ENCODE results near the gene RB1.

Gene RB1

GRCh38 chr13:48456546-48456945 is 153.0 kb downstream of the RB1 start:
- Mint-ChIP-seq H3K27ac (no peak overlapping the region), H3K9me3 (ENCODE audit: low read depth) (peaks cover 4% of the 10 kb centered on the region), H3K4me1 (ENCODE audit: low read depth) (peaks cover 1% of the 10 kb centered on the region), H3K36me3 (peaks cover 44% of the 10 kb centered on the region), H3K27me3 (no peaks in the 10 kb centered on the region), H3K4me3 (no peak overlapping the region)

- Mint-ChIP-seq H3K4me3 (no peak overlapping the region), H3K27me3 (no peaks in the 10 kb centered on the region), H3K9me3 (ENCODE audit: low read depth) (peaks cover 4% of the 10 kb centered on the region)
Measured at GRCh38 chr13:48457578-48458242, 154.2 kb downstream of the RB1 start.

GRCh38 chr13:48475230-48475629 is 171.7 kb downstream of the RB1 start:
- peaks cover 9% of the 10 kb centered on the region for H3K36me3 Mint-ChIP-seq
- no peaks in the 10 kb centered on the region for H3K27me3 Mint-ChIP-seq
- H3K9me3 Mint-ChIP-seq (ENCODE audit: low read depth) = no peaks in the 10 kb centered on the region
- no peak overlapping the region for H3K4me3 Mint-ChIP-seq
- H3K27ac Mint-ChIP-seq = no peak overlapping the region
- H3K4me1 Mint-ChIP-seq (ENCODE audit: low read depth) = no peaks in the 10 kb centered on the region

More at GRCh38 chr13:48457578-48458242, 154.2 kb downstream of the RB1 start:
- no peak overlapping the region for H3K27ac Mint-ChIP-seq
- H3K4me1 Mint-ChIP-seq (ENCODE audit: low read depth) = peaks cover 1% of the 10 kb centered on the region
- H3K36me3 Mint-ChIP-seq = peaks cover 39% of the 10 kb centered on the region

- Mint-ChIP-seq H3K36me3 (peaks cover 9% of the 10 kb centered on the region), H3K27me3 (no peaks in the 10 kb centered on the region), H3K4me1 (ENCODE audit: low read depth) (no peaks in the 10 kb centered on the region), H3K27ac (no peak overlapping the region), H3K9me3 (ENCODE audit: low read depth) (no peaks in the 10 kb centered on the region), H3K4me3 (no peak overlapping the region)
Measured at GRCh38 chr13:48476215-48476614, 172.7 kb downstream of the RB1 start.

GRCh38 chr13:48476686-48477085 is 173.1 kb downstream of the RB1 start:
- H3K36me3 Mint-ChIP-seq = peaks cover 9% of the 10 kb centered on the region
- H3K27me3 Mint-ChIP-seq = no peaks in the 10 kb centered on the region
- no peaks in the 10 kb centered on the region for H3K9me3 Mint-ChIP-seq (ENCODE audit: low read depth)
- no peak overlapping the region for H3K4me3 Mint-ChIP-seq
- no peaks in the 10 kb centered on the region for H3K4me1 Mint-ChIP-seq (ENCODE audit: low read depth)
- H3K27ac Mint-ChIP-seq = no peak overlapping the region

GRCh38 chr13:48477191-48477855 is 173.8 kb downstream of the RB1 start:
- Mint-ChIP-seq H3K27ac (no peak overlapping the region), H3K4me1 (ENCODE audit: low read depth) (no peaks in the 10 kb centered on the region), H3K9me3 (ENCODE audit: low read depth) (no peaks in the 10 kb centered on the region), H3K4me3 (no peak overlapping the region), H3K36me3 (peaks cover 9% of the 10 kb centered on the region), H3K27me3 (no peaks in the 10 kb centered on the region)

GRCh38 chr13:48478391-48478790 is 174.8 kb downstream of the RB1 start:
- Mint-ChIP-seq H3K4me3 (no peak overlapping the region), H3K36me3 (peaks cover 5% of the 10 kb centered on the region), H3K27me3 (no peaks in the 10 kb centered on the region), H3K27ac (no peak overlapping the region), H3K9me3 (ENCODE audit: low read depth) (no peaks in the 10 kb centered on the region), H3K4me1 (ENCODE audit: low read depth) (no peaks in the 10 kb centered on the region)

GRCh38 chr13:48483575-48483974 is 180.0 kb downstream of the RB1 start:
- H3K27me3 Mint-ChIP-seq = no peaks in the 10 kb centered on the region
- peaks cover 13% of the 10 kb centered on the region for H3K36me3 Mint-ChIP-seq
- peaks cover 11% of the 10 kb centered on the region for H3K4me1 Mint-ChIP-seq (ENCODE audit: low read depth)
- H3K27ac Mint-ChIP-seq = no peak overlapping the region
- no peak overlapping the region for H3K4me3 Mint-ChIP-seq
- H3K9me3 Mint-ChIP-seq (ENCODE audit: low read depth) = no peaks in the 10 kb centered on the region

- no peak overlapping the region for H3K27ac Mint-ChIP-seq
- H3K27me3 Mint-ChIP-seq = no peaks in the 10 kb centered on the region
- H3K9me3 Mint-ChIP-seq (ENCODE audit: low read depth) = no peaks in the 10 kb centered on the region
- peaks cover 18% of the 10 kb centered on the region for H3K4me1 Mint-ChIP-seq (ENCODE audit: low read depth)
- H3K36me3 Mint-ChIP-seq = peaks cover 13% of the 10 kb centered on the region
- H3K4me3 Mint-ChIP-seq = no peak overlapping the region
Measured at GRCh38 chr13:48485432-48485831, 181.9 kb downstream of the RB1 start.

- peaks cover 18% of the 10 kb centered on the region for H3K4me1 Mint-ChIP-seq (ENCODE audit: low read depth)
- no peak overlapping the region for H3K4me3 Mint-ChIP-seq
- H3K27ac Mint-ChIP-seq = peak overlapping the region; percentile 64
- no peaks in the 10 kb centered on the region for H3K9me3 Mint-ChIP-seq (ENCODE audit: low read depth)
- peaks cover 13% of the 10 kb centered on the region for H3K36me3 Mint-ChIP-seq
- H3K27me3 Mint-ChIP-seq = no peaks in the 10 kb centered on the region
Measured at GRCh38 chr13:48486362-48486761, 182.8 kb downstream of the RB1 start.

GRCh38 chr13:48486836-48487235 is 183.3 kb downstream of the RB1 start:
- Mint-ChIP-seq H3K27ac (no peak overlapping the region), H3K4me3 (no peak overlapping the region), H3K9me3 (ENCODE audit: low read depth) (no peaks in the 10 kb centered on the region), H3K4me1 (ENCODE audit: low read depth) (peaks cover 18% of the 10 kb centered on the region), H3K27me3 (no peaks in the 10 kb centered on the region), H3K36me3 (peaks cover 13% of the 10 kb centered on the region)

- Mint-ChIP-seq H3K4me1 (ENCODE audit: low read depth) (peaks cover 18% of the 10 kb centered on the region), H3K4me3 (no peak overlapping the region), H3K27me3 (no peaks in the 10 kb centered on the region), H3K27ac (no peak overlapping the region), H3K9me3 (ENCODE audit: low read depth) (no peaks in the 10 kb centered on the region), H3K36me3 (peaks cover 13% of the 10 kb centered on the region)
Measured at GRCh38 chr13:48487968-48488367, 184.4 kb downstream of the RB1 start.

- H3K36me3 Mint-ChIP-seq = peaks cover 13% of the 10 kb centered on the region
- peak overlapping the region; percentile 7 for H3K27ac Mint-ChIP-seq
- H3K4me3 Mint-ChIP-seq = peak overlapping the region; percentile 22
- no peaks in the 10 kb centered on the region for H3K27me3 Mint-ChIP-seq
- peaks cover 18% of the 10 kb centered on the region for H3K4me1 Mint-ChIP-seq (ENCODE audit: low read depth)
- no peaks in the 10 kb centered on the region for H3K9me3 Mint-ChIP-seq (ENCODE audit: low read depth)
Measured at GRCh38 chr13:48488995-48489394, 185.4 kb downstream of the RB1 start.

- Mint-ChIP-seq H3K4me3 (no peak overlapping the region), H3K9me3 (ENCODE audit: low read depth) (no peaks in the 10 kb centered on the region), H3K36me3 (peaks cover 13% of the 10 kb centered on the region), H3K27me3 (no peaks in the 10 kb centered on the region), H3K27ac (peak overlapping the region; percentile 47), H3K4me1 (ENCODE audit: low read depth) (peaks cover 20% of the 10 kb centered on the region)
Measured at GRCh38 chr13:48489666-48490065, 186.1 kb downstream of the RB1 start.

GRCh38 chr13:48490241-48490640 is 186.7 kb downstream of the RB1 start:
- Mint-ChIP-seq H3K27me3 (no peaks in the 10 kb centered on the region), H3K9me3 (ENCODE audit: low read depth) (no peaks in the 10 kb centered on the region), H3K27ac (no peak overlapping the region), H3K4me1 (ENCODE audit: low read depth) (peaks cover 24% of the 10 kb centered on the region), H3K4me3 (no peak overlapping the region), H3K36me3 (peaks cover 13% of the 10 kb centered on the region)
